ENCODE results near the gene FBXO41. TPM values are rescaled to one million over a fixed set of nuclear protein-coding genes. Genes with fewer than 3 reads are reported as not detected.

The FBXO41 gene, protein sequence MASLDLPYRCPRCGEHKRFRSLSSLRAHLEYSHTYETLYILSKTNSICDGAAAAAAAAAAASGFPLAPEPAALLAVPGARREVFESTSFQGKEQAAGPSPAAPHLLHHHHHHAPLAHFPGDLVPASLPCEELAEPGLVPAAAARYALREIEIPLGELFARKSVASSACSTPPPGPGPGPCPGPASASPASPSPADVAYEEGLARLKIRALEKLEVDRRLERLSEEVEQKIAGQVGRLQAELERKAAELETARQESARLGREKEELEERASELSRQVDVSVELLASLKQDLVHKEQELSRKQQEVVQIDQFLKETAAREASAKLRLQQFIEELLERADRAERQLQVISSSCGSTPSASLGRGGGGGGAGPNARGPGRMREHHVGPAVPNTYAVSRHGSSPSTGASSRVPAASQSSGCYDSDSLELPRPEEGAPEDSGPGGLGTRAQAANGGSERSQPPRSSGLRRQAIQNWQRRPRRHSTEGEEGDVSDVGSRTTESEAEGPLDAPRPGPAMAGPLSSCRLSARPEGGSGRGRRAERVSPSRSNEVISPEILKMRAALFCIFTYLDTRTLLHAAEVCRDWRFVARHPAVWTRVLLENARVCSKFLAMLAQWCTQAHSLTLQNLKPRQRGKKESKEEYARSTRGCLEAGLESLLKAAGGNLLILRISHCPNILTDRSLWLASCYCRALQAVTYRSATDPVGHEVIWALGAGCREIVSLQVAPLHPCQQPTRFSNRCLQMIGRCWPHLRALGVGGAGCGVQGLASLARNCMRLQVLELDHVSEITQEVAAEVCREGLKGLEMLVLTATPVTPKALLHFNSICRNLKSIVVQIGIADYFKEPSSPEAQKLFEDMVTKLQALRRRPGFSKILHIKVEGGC
- total RNA-seq: 1.3 and 1.6 TPM in 2 replicates

DNA sequence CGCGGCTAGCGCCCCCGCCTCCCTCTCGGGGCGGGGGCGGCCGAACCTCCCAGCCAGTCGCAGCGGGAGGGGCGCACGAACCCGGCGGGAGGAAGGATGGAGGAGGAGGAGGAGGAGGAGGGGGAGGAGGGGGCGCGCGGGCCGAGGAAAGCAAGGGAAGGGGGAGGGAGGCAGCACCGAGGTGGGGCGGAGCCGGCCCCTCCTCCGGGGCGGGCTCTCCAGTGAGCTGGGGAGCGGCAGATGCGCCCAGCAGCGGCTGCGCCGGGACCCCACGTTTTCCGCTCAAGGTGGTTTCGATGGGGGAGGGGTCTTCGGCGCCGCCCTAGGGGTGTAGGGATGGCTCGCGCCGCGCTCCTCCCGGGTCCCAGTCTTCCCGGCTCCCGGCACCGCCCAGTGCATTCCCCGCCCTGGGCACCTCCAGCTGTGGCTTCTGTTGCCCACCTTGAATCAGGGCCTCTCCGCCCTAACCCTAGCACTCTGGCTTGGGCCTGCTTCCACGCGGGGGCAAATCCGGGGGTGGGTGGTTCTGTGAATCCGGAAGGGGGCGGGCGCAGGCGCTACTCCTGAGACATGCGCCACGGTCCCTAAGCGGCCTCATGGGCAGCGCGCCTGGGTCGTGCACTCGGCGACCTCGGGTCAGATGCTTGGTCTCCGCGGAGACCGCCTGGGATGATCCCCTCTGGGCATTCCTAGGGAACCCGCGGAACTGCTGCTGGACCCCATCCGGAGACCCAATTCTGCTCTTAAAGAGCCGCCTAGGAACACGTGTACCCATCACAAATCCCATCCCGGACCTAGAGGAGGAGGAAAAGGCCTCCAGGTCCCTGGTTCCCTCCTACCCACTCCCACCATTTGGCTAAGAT, at the start of gene FBXO41:
TSS of gene FBXO41 (minus strand) at position 183 of the 863 bp plus-strand sequence. CDS start 14,848 bp downstream, outside the sequence.
- TF ChIP-seq, protein P1, sequence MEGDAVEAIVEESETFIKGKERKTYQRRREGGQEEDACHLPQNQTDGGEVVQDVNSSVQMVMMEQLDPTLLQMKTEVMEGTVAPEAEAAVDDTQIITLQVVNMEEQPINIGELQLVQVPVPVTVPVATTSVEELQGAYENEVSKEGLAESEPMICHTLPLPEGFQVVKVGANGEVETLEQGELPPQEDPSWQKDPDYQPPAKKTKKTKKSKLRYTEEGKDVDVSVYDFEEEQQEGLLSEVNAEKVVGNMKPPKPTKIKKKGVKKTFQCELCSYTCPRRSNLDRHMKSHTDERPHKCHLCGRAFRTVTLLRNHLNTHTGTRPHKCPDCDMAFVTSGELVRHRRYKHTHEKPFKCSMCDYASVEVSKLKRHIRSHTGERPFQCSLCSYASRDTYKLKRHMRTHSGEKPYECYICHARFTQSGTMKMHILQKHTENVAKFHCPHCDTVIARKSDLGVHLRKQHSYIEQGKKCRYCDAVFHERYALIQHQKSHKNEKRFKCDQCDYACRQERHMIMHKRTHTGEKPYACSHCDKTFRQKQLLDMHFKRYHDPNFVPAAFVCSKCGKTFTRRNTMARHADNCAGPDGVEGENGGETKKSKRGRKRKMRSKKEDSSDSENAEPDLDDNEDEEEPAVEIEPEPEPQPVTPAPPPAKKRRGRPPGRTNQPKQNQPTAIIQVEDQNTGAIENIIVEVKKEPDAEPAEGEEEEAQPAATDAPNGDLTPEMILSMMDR (IDR thresholded peaks at IDR 0.05; ENCODE audit: insufficient read depth, low read depth, low read length): no peak
- H3K4me3 ChIP-seq (ENCODE audit: low read depth, low read length): peak within 1 kb of the TSS; percentile 68
- DNase-seq (ENCODE audit: low read depth): peak; percentile 18

DNA sequence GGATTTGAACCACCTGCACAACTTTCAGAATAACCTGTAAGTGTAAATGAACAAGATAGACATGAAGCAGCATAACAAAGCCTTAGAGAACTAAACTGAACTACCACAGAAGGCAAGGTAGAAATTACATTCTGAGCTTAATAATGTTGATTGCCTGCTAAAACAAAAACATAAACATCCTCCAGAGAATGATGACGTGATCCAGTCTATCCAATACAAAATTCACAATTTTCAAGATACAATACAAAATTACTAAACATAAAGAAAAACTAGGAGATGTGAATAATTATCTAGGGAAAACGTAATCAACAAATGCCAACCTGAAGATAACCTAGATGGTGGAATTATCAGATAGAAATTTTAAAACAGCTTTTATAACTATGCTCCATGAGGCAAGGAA, 49.8 kb upstream of the FBXO41 start:
- H3K4me3 ChIP-seq (ENCODE audit: low read depth, low read length): no peak overlapping the region
- no peak for DNase-seq (ENCODE audit: low read depth)
- TF ChIP-seq, protein P1 (IDR thresholded peaks at IDR 0.05; ENCODE audit: insufficient read depth, low read depth, low read length): no peak

DNA sequence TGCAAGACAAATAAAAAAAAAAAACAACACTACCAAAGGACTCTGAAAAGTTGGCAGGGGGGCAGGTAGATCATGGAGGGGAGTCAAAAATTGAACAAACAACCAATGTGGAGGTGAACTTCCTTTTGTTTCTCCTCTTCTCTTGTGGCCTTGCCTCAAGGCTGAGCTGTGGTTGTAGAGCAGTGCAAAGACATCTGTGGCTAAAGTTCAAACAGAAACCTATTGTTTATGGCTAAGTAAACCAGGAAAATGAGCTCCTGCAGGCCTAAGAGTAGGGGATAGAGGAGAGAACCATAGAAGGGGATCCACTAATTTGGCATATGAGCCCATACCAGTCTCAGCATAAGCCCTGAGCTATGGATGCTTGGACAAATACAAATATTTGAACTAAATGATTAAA, 49.3 kb upstream of the FBXO41 start:
- DNase-seq (ENCODE audit: low read depth): no peak
- no peak overlapping the region for H3K4me3 ChIP-seq (ENCODE audit: low read depth, low read length)
- TF ChIP-seq, protein P1 (IDR thresholded peaks at IDR 0.05; ENCODE audit: insufficient read depth, low read depth, low read length): no peak

DNA sequence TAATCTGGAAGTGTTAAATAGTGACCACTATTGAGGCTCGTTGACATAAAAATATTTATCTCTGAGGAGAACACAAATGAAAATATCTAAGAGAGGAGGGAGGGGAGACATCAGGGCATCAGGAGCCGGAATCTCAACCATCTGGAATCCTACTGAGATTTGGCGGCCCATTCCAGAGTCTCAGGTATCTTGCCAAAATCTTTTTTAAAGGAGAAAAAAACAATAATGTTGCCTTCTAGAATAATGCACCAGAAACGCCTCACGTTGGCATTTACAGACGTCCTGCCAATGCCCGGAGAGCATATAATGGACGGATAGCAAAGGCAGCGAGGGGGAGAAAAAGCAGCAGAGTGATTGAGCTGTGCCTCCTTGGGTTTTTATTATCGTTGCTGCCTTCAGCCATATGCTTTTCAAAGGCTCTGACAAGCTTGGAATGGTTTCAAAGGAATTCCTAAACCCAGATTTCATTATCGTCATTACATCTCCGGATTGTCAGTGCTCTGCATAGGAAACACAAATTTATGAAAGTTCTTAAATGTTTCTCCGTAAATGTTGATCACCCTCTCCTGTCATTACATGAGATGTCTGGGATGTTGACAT, 39.9 kb upstream of the FBXO41 start:
- no peak for DNase-seq (ENCODE audit: low read depth)
- no peak overlapping the region for H3K4me3 ChIP-seq (ENCODE audit: low read depth, low read length)
- TF ChIP-seq, protein P1 (IDR thresholded peaks at IDR 0.05; ENCODE audit: insufficient read depth, low read depth, low read length): no peak

DNA sequence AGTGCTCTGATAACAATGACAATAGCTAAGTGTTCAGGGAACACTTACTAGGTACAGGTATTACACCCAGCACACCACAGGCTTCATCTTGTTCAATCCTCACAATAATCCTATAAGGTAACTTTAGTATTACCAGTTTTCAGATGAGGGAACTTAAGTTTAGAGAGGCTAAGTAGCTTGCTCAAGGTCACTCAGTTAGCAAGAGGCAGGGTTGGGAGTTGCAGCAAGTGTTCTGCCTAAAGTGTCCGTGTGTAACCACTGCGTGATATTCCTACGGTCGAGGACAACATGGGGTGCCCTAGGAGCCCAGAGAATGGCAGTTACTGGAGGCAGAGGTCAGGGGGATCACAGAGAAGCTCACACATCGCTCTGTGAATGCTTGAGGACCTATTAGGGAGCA, 39.3 kb upstream of the FBXO41 start:
- H3K4me3 ChIP-seq (ENCODE audit: low read depth, low read length): no peak overlapping the region
- TF ChIP-seq, protein P1 (IDR thresholded peaks at IDR 0.05; ENCODE audit: insufficient read depth, low read depth, low read length): no peak
- DNase-seq (ENCODE audit: low read depth): no peak

DNA sequence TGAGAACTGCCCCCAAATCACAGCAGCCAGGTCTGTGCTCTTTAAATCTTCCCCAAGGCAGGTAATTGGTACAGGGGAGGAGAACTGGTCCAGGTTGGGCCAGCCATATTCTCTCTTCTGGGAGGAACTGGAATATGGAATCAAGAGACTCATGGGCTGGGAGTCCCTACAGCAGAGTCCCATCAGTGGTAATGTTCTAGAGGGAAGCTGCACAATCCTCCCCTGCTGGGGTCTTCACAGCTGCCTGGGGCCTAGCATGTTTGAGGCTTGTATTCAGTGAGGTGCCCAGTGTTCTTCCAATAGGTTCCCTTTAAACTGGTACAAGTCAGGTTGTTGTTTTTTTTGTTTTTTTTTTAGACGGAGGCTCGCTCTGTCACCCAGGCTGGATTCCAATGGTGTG, 30.2 kb upstream of the FBXO41 start:
- H3K4me3 ChIP-seq (ENCODE audit: low read depth, low read length): no peak overlapping the region
- no peak for DNase-seq (ENCODE audit: low read depth)
- TF ChIP-seq, protein P1 (IDR thresholded peaks at IDR 0.05; ENCODE audit: insufficient read depth, low read depth, low read length): no peak
